Muscle layer of colon (tissue), 2 donors: ENCODE results near the gene PIK3C2B.
A peak's percentile ranks its signal among the peaks of the same experiment; 100 is the strongest.

Source experiments
- H3K27ac ChIP-seq: one replicate; pipeline ENCODE4 v1.7.0; 2013; ENCODE audit warnings: low read depth, mild to moderate bottlenecking, low read length, moderate library complexity
- H3K27me3 ChIP-seq, 2 donors: one replicate each; pipeline ENCODE4 v1.7.0; 2013; ENCODE audit warnings: low read length in 2 of 2, mild to moderate bottlenecking in 2 of 2; ENCODE audit not compliant: insufficient read depth in 2 of 2, control insufficient read depth in 1 of 2
- H3K36me3 ChIP-seq: one replicate; pipeline ENCODE4 v1.7.0; 2013; ENCODE audit warnings: mild to moderate bottlenecking, low read length; ENCODE audit not compliant: insufficient read depth
- H3K4me1 ChIP-seq: one replicate; pipeline ENCODE4 v1.7.0; 2013; ENCODE audit warnings: mild to moderate bottlenecking, low read length; ENCODE audit not compliant: insufficient read depth
- H3K4me3 ChIP-seq, 2 donors: one replicate each; pipeline ENCODE4 v1.7.0; 2013; ENCODE audit warnings: low read length in 2 of 2, low read depth in 1 of 2, mild to moderate bottlenecking in 1 of 2, moderate library complexity in 1 of 2
- H3K9ac ChIP-seq: one replicate; pipeline ENCODE4 v1.7.0; 2013; ENCODE audit warnings: low read length
- H3K9me3 ChIP-seq: one replicate; pipeline ENCODE4 v1.7.0; 2013; ENCODE audit warnings: mild to moderate bottlenecking, low read length
- donor health status: abdominal sarcoma.
- donor health status: Adenocarcinoma of cecum.

The PIK3C2B gene, protein sequence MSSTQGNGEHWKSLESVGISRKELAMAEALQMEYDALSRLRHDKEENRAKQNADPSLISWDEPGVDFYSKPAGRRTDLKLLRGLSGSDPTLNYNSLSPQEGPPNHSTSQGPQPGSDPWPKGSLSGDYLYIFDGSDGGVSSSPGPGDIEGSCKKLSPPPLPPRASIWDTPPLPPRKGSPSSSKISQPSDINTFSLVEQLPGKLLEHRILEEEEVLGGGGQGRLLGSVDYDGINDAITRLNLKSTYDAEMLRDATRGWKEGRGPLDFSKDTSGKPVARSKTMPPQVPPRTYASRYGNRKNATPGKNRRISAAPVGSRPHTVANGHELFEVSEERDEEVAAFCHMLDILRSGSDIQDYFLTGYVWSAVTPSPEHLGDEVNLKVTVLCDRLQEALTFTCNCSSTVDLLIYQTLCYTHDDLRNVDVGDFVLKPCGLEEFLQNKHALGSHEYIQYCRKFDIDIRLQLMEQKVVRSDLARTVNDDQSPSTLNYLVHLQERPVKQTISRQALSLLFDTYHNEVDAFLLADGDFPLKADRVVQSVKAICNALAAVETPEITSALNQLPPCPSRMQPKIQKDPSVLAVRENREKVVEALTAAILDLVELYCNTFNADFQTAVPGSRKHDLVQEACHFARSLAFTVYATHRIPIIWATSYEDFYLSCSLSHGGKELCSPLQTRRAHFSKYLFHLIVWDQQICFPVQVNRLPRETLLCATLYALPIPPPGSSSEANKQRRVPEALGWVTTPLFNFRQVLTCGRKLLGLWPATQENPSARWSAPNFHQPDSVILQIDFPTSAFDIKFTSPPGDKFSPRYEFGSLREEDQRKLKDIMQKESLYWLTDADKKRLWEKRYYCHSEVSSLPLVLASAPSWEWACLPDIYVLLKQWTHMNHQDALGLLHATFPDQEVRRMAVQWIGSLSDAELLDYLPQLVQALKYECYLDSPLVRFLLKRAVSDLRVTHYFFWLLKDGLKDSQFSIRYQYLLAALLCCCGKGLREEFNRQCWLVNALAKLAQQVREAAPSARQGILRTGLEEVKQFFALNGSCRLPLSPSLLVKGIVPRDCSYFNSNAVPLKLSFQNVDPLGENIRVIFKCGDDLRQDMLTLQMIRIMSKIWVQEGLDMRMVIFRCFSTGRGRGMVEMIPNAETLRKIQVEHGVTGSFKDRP (N-terminal part only)

DNA sequence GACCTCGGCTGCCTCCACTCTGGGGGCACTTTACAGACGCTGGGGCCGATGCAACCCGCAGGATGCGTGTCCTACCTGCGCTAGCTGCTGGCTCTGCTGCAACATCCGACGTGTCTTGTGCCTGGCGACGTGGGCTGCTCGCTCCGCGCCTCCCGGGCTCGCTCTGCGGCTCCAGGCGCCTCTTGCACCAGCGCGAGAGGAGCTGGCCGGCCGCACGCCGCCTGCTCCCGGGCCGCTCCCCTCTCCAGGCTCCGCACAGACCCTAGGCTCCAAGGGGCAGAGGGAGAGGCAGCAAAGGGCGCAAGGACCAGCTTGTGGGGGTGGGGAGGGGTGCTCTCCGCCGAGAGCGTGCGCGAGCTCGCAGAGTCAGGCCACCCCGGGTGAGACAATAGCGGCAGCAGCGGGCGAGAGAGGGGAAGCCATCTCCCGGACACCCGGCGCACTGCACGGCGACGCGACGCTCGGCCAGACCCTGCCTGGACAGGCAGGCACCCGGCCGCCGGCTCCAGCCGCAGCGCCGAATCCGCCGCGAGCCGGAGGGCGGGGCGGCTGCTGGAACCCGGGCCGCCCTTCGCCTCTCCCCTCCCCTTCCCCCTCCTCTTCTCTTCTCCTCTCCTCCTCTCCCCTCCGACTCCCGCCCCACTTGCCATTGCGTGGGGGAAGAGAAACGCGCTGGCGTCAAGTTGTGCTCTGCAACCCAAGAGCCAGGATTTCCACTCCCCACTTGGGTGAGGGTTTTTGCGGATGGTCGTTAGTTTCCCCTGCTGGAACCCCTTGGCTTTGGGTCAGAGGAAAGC lies at the start of gene PIK3C2B:
PIK3C2B (minus strand) TSS at position 525 of the 797 bp plus-strand sequence. CDS start 25,003 bp downstream, outside the sequence.
- H3K9me3 ChIP-seq, result no peaks in the 10 kb centered on the region
- H3K4me3 ChIP-seq, result peak within 1 kb of the TSS; percentile 75 to 95
- H3K27ac ChIP-seq, result peak within 1 kb of the TSS; percentile 89
- no peaks in the 10 kb centered on the region for H3K27me3 ChIP-seq
- no peaks in the 10 kb centered on the region for H3K36me3 ChIP-seq
- H3K9ac ChIP-seq, result peak within 1 kb of the TSS; percentile 66
- H3K4me1 ChIP-seq, result peaks cover 28% of the 10 kb centered on the region

DNA sequence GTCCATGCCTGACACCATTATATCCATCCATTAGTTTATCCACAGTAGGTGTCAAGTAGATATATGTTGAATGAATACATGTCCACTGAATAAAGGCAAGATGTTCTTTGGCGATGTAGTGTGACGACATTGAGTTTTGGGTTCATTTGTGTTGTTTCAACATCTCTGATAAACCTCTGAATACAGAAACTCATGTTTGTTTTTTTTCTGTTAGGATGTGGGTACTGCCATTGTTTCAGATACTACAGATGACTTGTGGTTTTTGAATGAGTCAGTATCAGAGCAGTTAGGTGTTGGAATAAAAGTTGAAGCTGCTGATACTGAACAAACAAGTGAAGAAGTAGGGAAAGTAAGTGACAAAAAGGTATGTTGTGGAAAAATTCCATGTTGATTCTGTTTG lies 49.7 kb upstream of the PIK3C2B start:
- H3K36me3 ChIP-seq, result peaks cover 87% of the 10 kb centered on the region
- no peaks in the 10 kb centered on the region for H3K9me3 ChIP-seq
- no peak overlapping the region for H3K4me3 ChIP-seq
- no peaks in the 10 kb centered on the region for H3K27me3 ChIP-seq
- no peaks in the 10 kb centered on the region for H3K4me1 ChIP-seq
- H3K9ac ChIP-seq, result no peak overlapping the region
- no peak overlapping the region for H3K27ac ChIP-seq

DNA sequence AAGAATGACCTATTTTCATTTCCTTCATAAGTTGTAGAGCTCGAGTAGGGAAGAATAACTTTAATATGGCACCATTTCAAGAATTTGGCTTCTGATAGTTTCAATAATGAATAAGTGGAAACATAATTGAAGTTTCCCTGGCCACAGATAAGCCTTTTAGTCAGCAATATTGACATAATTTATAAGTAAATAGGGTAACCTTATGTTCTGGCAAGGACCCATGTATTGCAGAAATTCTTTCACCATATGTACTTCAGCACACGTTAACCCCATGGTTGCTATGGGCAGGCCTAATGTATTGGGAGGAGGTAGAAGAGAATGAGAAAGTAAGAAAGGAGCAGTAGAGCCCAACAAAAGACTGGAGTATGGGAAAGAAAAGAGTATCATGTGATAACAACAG lies 47.0 kb upstream of the PIK3C2B start:
- Histone ChIP-seq H3K27ac (no peak overlapping the region), H3K36me3 (peaks cover 82% of the 10 kb centered on the region)

DNA sequence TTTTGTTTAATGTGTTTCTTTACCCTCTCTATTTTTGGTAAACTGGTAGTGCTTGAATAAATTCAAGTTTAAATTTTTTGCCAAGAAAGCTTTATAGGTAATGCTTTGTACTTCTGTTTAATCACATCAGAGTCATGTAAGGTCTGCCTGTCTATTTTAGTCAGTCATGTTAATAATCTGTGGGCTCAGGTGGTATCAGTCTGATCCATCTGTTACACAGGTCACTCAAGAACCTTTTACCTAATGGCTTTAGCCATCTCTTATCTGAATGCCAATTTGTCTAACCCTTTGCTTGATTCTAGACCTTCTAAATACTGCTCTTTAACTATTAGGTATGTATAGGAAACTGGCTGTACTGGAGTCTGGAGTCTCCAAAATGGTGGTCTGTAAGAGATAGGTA lies 38.2 kb upstream of the PIK3C2B start:
- Histone ChIP-seq H3K27ac (no peak overlapping the region), H3K4me1 (no peaks in the 10 kb centered on the region), H3K27me3 (no peaks in the 10 kb centered on the region), H3K4me3 (no peak overlapping the region), H3K9me3 (no peaks in the 10 kb centered on the region), H3K9ac (no peak overlapping the region), H3K36me3 (peaks cover 69% of the 10 kb centered on the region)

More for the DNA sequence above, 47.0 kb upstream of the PIK3C2B start:
- Histone ChIP-seq H3K9me3 (no peaks in the 10 kb centered on the region), H3K4me3 (no peak overlapping the region), H3K4me1 (no peaks in the 10 kb centered on the region), H3K27me3 (no peaks in the 10 kb centered on the region), H3K9ac (no peak overlapping the region)

DNA sequence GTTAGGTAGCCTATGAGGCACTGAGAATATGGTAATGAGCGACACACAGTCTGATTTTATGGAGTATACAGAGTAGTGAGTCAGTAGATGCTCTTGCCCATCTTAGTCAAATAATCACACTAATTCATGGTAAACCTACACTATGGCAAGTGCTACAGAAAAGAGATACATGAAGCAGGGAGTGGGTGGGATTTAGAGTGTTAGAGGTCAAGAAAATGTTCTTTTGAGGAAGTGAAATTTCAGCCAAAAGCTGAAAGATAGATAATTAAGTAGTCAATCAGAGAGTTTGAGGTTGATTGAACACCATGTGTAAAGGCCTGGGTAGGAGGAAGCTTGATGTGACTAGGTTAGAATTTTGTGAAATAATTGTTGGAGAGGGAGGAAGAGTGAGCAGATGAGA lies 36.3 kb upstream of the PIK3C2B start:
- no peak overlapping the region for H3K27ac ChIP-seq
- no peak overlapping the region for H3K4me3 ChIP-seq
- H3K27me3 ChIP-seq, result no peaks in the 10 kb centered on the region
- H3K4me1 ChIP-seq, result no peaks in the 10 kb centered on the region
- no peak overlapping the region for H3K9ac ChIP-seq
- no peaks in the 10 kb centered on the region for H3K9me3 ChIP-seq
- H3K36me3 ChIP-seq, result peaks cover 76% of the 10 kb centered on the region

DNA sequence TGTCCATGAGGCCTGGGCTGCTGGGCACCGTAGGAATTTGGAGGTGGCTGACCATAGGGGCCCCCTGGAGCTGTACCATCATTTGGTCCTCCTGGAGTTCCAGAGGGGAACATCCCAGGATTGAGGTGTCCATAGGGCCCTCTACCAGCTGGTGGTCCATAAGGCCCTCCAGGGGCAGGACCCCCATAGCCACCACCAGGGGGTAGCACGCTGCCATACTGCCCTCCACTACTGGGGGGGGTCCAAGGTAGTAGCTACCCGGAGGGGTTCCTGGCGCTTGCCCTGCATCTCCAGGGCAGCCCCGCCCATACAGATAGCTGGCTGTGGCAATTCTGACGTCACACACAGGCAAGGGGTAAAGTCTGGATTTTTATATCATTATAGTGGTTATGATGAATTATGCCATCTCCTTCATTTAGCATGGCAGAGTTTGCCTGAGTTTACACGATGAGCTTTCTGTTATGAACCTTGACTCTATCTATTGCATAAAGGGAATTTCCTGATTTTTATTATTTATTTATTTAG lies 34.8 kb upstream of the PIK3C2B start:
- no peak overlapping the region for H3K27ac ChIP-seq
- no peaks in the 10 kb centered on the region for H3K9me3 ChIP-seq
- no peak overlapping the region for H3K9ac ChIP-seq
- H3K4me1 ChIP-seq, result no peaks in the 10 kb centered on the region
- H3K36me3 ChIP-seq, result peaks cover 72% of the 10 kb centered on the region
- no peaks in the 10 kb centered on the region for H3K27me3 ChIP-seq
- H3K4me3 ChIP-seq, result no peak overlapping the region

DNA sequence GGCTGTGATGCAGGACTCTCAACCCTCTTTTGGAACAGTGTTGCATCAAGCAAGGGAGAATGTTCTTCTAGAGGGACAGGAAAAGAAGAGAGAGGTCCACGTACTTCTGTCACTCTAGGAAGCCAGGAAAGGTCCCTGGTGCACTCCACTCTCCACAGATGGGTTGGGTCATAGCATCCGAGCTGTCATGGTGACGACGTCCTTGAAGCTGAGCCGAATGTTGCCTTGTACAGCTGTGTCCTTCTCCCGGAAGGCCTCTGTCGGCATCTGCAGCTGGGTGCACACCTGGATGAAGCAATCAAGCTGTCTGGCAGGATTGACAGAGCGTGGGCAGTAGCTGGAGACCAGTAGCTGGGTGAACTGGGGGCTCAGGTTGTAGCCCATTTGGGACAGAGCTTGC lies 34.1 kb upstream of the PIK3C2B start:
- H3K9me3 ChIP-seq, result no peaks in the 10 kb centered on the region
- no peaks in the 10 kb centered on the region for H3K4me1 ChIP-seq
- H3K36me3 ChIP-seq, result peaks cover 68% of the 10 kb centered on the region

DNA sequence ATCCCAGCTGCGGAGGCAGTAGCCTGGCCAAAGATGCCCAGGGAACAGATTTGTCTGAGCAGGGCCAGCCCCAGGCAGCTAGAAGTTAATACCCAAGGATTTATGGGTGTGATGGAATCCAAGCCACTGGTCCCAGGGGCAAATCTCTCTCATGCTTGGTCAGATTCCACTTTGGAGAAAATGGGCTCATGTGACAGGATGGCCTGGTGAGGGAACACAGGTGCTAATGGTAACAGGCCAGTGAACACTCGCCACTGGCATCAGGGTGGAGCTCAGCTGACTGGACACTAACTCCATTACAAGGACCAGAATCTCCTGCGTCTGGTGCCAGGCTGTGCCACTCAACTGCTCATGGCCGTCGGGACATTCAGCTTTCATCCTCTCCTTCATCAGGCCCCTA lies 33.6 kb upstream of the PIK3C2B start:
- H3K27ac ChIP-seq, result no peak overlapping the region
- no peaks in the 10 kb centered on the region for H3K27me3 ChIP-seq
- H3K4me1 ChIP-seq, result no peaks in the 10 kb centered on the region

More for the DNA sequence above, 34.1 kb upstream of the PIK3C2B start:
- no peaks in the 10 kb centered on the region for H3K27me3 ChIP-seq
- H3K9ac ChIP-seq, result no peak overlapping the region
- H3K4me3 ChIP-seq, result no peak overlapping the region
- H3K27ac ChIP-seq, result no peak overlapping the region

DNA sequence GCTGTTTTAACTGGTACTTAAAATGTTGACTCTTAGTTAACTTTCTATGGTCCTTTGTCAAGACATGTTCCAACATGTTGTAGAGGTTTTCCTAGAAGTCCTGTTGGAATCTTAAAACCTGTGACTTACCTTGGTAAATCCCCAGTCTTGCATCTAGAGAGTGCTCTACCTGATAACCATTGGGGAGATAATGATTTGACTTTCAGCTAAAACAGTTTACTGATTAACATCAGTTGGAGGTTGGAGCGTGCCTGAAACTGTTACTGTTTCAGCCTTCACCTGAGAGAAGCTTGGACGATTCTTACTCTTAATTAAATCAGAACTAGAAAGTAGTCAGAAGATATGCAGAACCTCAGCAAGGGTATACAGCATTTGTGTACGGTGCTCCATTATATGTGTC lies 30.4 kb upstream of the PIK3C2B start:
- no peak overlapping the region for H3K27ac ChIP-seq
- H3K4me1 ChIP-seq, result no peaks in the 10 kb centered on the region
- H3K9me3 ChIP-seq, result no peaks in the 10 kb centered on the region
- H3K27me3 ChIP-seq, result no peaks in the 10 kb centered on the region
- H3K36me3 ChIP-seq, result peaks cover 43% of the 10 kb centered on the region
- H3K9ac ChIP-seq, result no peak overlapping the region
- no peak overlapping the region for H3K4me3 ChIP-seq

More for the DNA sequence above, 33.6 kb upstream of the PIK3C2B start:
- Histone ChIP-seq H3K9me3 (no peaks in the 10 kb centered on the region), H3K9ac (no peak overlapping the region), H3K36me3 (peaks cover 68% of the 10 kb centered on the region), H3K4me3 (no peak overlapping the region)

DNA sequence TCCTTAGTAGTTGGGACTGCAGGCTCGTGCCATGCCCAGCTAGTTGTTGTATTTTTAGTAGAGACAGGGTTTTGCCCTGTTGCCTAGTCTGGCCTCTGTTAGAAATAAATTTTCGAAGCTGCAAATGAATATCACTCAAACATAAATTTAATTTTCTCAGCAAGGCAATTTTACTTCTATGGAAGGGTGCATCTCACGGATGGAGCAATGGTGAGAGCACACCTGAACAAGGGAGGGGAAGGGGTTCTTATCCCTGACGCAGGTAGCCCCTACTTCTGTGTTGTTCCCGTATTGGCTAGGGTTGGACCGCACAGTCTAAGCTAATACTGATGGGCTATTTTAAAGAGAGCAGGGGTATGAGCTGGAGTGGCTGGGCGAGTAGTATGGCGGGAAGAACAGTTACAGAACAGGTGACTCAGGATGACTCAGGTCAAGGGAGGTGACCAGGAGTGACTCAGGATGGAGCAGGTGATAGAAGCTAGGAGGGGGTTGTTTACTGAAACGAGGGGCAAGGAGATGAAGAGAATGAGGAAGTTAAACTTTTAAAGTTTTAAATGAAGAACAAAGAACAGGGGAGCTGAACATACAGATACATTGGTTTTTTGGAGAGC lies 29.1 kb upstream of the PIK3C2B start:
- Histone ChIP-seq H3K4me3 (no peak overlapping the region), H3K27me3 (no peaks in the 10 kb centered on the region), H3K27ac (no peak overlapping the region), H3K9ac (no peak overlapping the region), H3K4me1 (peaks cover under 1% of the 10 kb centered on the region), H3K9me3 (no peaks in the 10 kb centered on the region), H3K36me3 (peaks cover 34% of the 10 kb centered on the region)
